LNCaP clone FGC (cell line): Measurements from ENCODE around the gene CA12.

Source experiments
- DNase-seq: peaks from one replicate; pipeline ENCODE4 v3.0.0-alpha.2; 2011; ENCODE audit warnings: low read depth
- H3K4me3 ChIP-seq: 2 replicates; pipeline ENCODE4 v1.5.1; 2011; ENCODE audit warnings: mild to moderate bottlenecking, low read depth, low read length, control low read depth
- CTCF ChIP-seq: IDR thresholded peaks from 2 replicates; pipeline ENCODE4 v1.5.1; 2012; ENCODE audit warnings: mild to moderate bottlenecking; ENCODE audit not compliant: control insufficient read depth, insufficient read depth; ENCODE audit errors: extremely low read depth

CA12 gene

DNA sequence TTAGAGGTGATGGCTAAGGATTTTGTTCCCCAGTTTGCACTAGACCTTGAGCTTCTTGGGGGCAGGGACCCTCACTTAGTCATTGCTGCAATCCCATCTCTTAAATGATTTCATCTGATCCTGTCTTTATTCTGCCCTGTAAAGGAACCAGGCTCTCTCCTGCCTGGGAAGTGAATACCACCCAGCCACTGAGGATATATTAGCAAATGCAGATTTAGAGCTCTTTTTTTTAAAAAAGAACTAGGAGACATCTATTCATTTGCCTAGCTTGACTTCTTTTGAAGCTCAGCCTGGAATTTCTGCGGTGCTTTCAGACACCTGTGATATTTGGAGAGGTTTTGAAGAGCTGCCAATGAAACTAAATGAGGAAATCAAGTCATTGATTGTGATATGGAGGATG is 41.8 kb downstream of the CA12 start:
- no peak for TF ChIP-seq CTCF
- DNase-seq, result no peak
- H3K4me3 ChIP-seq, result no peak overlapping the region

GRCh38 chr15:63339006-63339766 is 42.5 kb downstream of the CA12 start:
- TF ChIP-seq CTCF, result no peak
- H3K4me3 ChIP-seq, result no peak overlapping the region
- no peak for DNase-seq

- TF ChIP-seq CTCF, result no peak
- no peak for DNase-seq
- H3K4me3 ChIP-seq, result no peak overlapping the region
These were observed 43.5 kb downstream of the CA12 start for GRCh38 chr15:63338170-63338569.

DNA sequence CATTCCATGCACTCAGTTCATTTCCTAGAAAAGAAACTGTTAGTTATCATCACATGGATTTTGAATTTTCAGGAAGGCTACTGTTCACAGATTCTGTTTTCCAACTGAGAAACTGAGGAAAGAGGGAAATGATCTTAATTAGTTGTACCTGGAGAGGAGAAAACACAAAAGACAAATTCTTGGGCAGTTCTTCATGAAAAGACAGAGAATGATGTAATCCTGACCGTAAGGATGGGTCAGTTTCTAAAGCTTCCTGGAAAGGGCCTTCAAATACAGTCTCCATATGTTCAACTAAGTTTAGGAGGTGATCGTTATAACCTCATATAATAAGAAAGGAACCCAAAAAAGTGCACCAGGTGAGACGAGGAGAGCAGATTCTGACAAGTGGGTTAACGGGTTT is 44.6 kb downstream of the CA12 start:
- H3K4me3 ChIP-seq, result no peak overlapping the region
- DNase-seq, result no peak
- TF ChIP-seq CTCF, result no peak

DNA sequence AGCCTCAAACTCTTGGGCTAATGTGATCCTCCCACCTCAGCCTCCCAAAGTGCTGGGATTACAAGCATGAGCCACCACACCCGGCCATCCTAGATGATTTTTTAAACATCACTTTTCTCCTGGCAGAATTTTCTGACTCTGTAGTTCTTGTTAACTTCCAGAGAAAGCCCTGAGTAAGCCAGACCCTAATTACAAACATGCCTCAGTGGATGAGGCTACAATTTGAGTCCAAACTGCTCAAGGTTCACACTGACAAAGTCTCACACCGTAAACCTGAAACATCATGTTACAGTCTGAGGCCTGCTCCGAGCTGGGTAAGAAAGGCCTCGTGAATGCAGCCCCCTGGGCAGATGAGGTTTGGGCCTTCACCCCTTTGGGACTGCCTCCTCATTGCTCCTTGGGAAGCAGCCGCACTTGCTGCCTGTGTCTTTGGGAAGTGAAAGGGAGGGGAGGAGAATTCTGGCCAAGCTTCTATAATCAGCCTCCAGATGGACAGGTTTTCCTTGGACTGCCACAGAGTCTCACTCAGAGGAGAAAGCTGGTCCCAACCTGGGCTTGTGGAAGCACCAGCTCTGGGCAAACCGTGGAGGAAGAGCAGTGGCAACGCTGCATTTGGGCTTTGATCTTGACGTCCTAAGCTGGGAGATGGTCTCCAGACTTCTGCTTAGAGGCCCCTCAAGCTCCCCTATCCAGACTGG is 46.0 kb downstream of the CA12 start:
- no peak for DNase-seq
- TF ChIP-seq CTCF, result no peak

GRCh38 chr15:63334821-63335220 is 46.8 kb downstream of the CA12 start:
- no peak for TF ChIP-seq CTCF
- H3K4me3 ChIP-seq, result no peak overlapping the region
- no peak for DNase-seq

More for the DNA sequence above, 46.0 kb downstream of the CA12 start:
- no peak overlapping the region for H3K4me3 ChIP-seq
